GM12878 (cell line): ENCODE results near the gene SNAPC4. TPM values are rescaled to one million over a fixed set of nuclear protein-coding genes. Genes with fewer than 3 reads are reported as not detected.

ENCODE experiments used
- ATAC-seq: fragments of 200-7000 bp; cut with Tn5 transposase; 3 replicates; pipeline ENCODE4 v1.9.1; 2020; ENCODE audit warnings: mild to moderate bottlenecking, moderate library complexity
- BruUV-seq: library from RNA; stranded (reverse); fragments of 400-500 nt; replicated peaks from 2 replicates; lab custom pipeline; 2021; lab: Mats Ljungman, UMichigan
- CTCF ChIA-PET: fragments of 300-600 bp; sonication (Branson Sonifier 250); formaldehyde crosslinking; extraction: SDS; loops from one replicate; lab custom pipeline; 2021; ENCODE audit warnings: inconsistent platforms; lab: Yijun Ruan, JAX
- POLR2A ChIA-PET: fragments of 350-600 bp; formaldehyde crosslinking; extraction: SDS; loops from one replicate; lab custom pipeline; 2021; ENCODE audit warnings: inconsistent platforms; lab: Charles Lee
- RAD21 ChIA-PET: fragments of 300-600 bp; sonication (Branson Sonifier 250); formaldehyde crosslinking; loops from one replicate; lab custom pipeline; 2023; ENCODE audit warnings: antibody characterized with exemption; ENCODE audit not compliant: unreplicated experiment; lab: Charles Lee
- SMC1A ChIA-PET: fragments of 300-600 bp; sonication (Branson Sonifier 250); formaldehyde crosslinking; loops from one replicate; lab custom pipeline; 2023; ENCODE audit not compliant: unreplicated experiment, uncharacterized antibody; lab: Charles Lee
- DNase-seq: peaks from one replicate; pipeline ENCODE4 v3.0.0-alpha.2; 2011; ENCODE audit warnings: low read depth, low spot score
- FAIRE-seq: peaks from 3 replicates; lab custom pipeline; 2011; peaks lifted over from hg19 to GRCh38; lab: Jason Lieb, UNC
- H2AFZ ChIP-seq: 2 replicates; pipeline ENCODE4 v1.6.0; 2011; ENCODE audit warnings: low read depth, low read length, control low read depth; ENCODE audit not compliant: control insufficient read depth
- H3K27ac ChIP-seq: 2 replicates; pipeline ENCODE4 v1.5.1; 2011; ENCODE audit warnings: control low read depth; ENCODE audit not compliant: control insufficient read depth, insufficient read depth
- H3K27me3 ChIP-seq, 2 experiments: replicated peaks in 1 of 2; 2 replicates each; pipeline versions ENCODE4 v1.6.0 to v1.6.1; 2011; ENCODE audit warnings: low read length in 1 of 2; ENCODE audit not compliant: control insufficient read depth in 2 of 2, insufficient read depth in 2 of 2
- H3K36me3 ChIP-seq, 2 experiments: 2 replicates each; pipeline ENCODE4 v1.5.1; 2011; ENCODE audit warnings: low read length in 1 of 2; ENCODE audit not compliant: control insufficient read depth in 2 of 2, insufficient read depth in 2 of 2
- H3K4me1 ChIP-seq: 2 replicates; pipeline ENCODE4 v1.6.1; 2011; ENCODE audit warnings: mild to moderate bottlenecking, low read length, moderate library complexity, mixed read lengths; ENCODE audit not compliant: control insufficient read depth, insufficient read depth
- H3K4me2 ChIP-seq: 2 replicates; pipeline ENCODE4 v1.6.0; 2011; ENCODE audit warnings: control low read depth; ENCODE audit not compliant: control insufficient read depth, insufficient read depth
- H3K4me3 ChIP-seq: fragments of 200-600 bp; sonication (generic); 2 replicates; pipeline ENCODE4 v1.5.1; 2016
- H3K79me2 ChIP-seq: 2 replicates; pipeline ENCODE4 v1.6.0; 2011; ENCODE audit warnings: low read length; ENCODE audit not compliant: control insufficient read depth, insufficient read depth
- H3K9ac ChIP-seq: 2 replicates; pipeline ENCODE4 v1.8.0; 2011; ENCODE audit warnings: low read length, control low read depth, mixed read lengths; ENCODE audit not compliant: control insufficient read depth, insufficient read depth
- H3K9me3 ChIP-seq: replicated peaks from 3 replicates; pipeline ENCODE4 v1.5.1; 2011; ENCODE audit warnings: mild to moderate bottlenecking, low read length; ENCODE audit not compliant: control insufficient read depth, insufficient read depth
- H4K20me1 ChIP-seq: 2 replicates; pipeline ENCODE4 v1.6.0; 2011; ENCODE audit not compliant: control insufficient read depth, insufficient read depth
- POLR2A ChIP-seq: IDR thresholded peaks from 2 replicates; pipeline ENCODE4 v1.6.1; 2011; ENCODE audit warnings: low read depth, mild to moderate bottlenecking, low read length
- ZNF687 ChIP-seq: fragments of 450-650 bp; IDR thresholded peaks from 2 replicates; pipeline ENCODE4 v1.6.1; 2017; ENCODE audit warnings: mild to moderate bottlenecking, moderate library complexity
- WGBS: methylation state at CpG from one replicate; pipeline ENCODE4 v1.1.6; 2016; ENCODE audit warnings: low lambda C conversion rate; ENCODE audit not compliant: insufficient replicate concordance, insufficient coverage; ENCODE audit errors: missing lambda C conversion rate; 5-methylcytosine and 5-hydroxymethylcytosine counted together
- in situ Hi-C: fragments of 300-500 bp; cut with MboI; formaldehyde crosslinking; loops from 9 replicates; pipeline ENCODE4 v1.14.3; 2018; ENCODE audit warnings: mixed read lengths
- intact Hi-C: fragments of 100-400 bp; cut with micrococcal nuclease; formaldehyde crosslinking; loops from one replicate; pipeline ENCODE4 v1.14.2; 2022; ENCODE audit not compliant: unreplicated experiment
- polyA plus RNA-seq, 11 experiments: library from polyadenylated mRNA; depleted of rRNA in 4 of 11; unstranded in 6 of 11; stranded (reverse) in 5 of 11; fragments of >200 nt; fragmentation: Nextera tagmentation in 4 of 11; fragmentation: Illumina TruSeq in 1 of 11; extraction: Ambion mirVana in 4 of 11; extraction: Trizol in 1 of 11; gene quantifications; 1 replicate in 1 of 11; 2 replicates in 10 of 11; pipeline versions ENCODE4 v1.2.1 to v1.2.3, GENCODE V29; 2011 to 2016; ENCODE audit warnings: inconsistent platforms in 2 of 11, missing spikeins in 2 of 11, low read depth in 1 of 11
- total RNA-seq, 4 experiments: library from RNA; depleted of rRNA in 3 of 4; stranded (reverse); fragments of >200 nt in 3 of 4; fragmentation: Illumina TruSeq in 1 of 4; extraction: Trizol in 1 of 4; gene quantifications; 2 replicates each; pipeline versions ENCODE4 v1.2.1 to v1.2.3, GENCODE V29; 2013 to 2021

The SNAPC4 gene
- total and polyA plus RNA-seq, 10 of the 15 experiments (the other 5 are each of a cell fraction or from before 2014, with no cell fraction given): 0.42 to 19.8 (median 7.0) TPM

- no peaks in the 10 kb centered on the region for H3K9me3 ChIP-seq
- peaks cover 38% of the 10 kb centered on the region for H3K4me1 ChIP-seq
- no peak overlapping the region for H3K4me3 ChIP-seq
- peak; percentile 54; the same call in 1 of the 2 replicates for TF ChIP-seq POLR2A
- no peak for TF ChIP-seq ZNF687
- no peak overlapping the region for H3K27ac ChIP-seq
- H3K9ac ChIP-seq: no peak overlapping the region
- DNase-seq: no peak
- POLR2A ChIA-PET: interaction anchor here (1.1 to 2.4 kb wide), 3 partner anchors 8 to 39 kb away, joined by 3 to 11 read pairs (median 3); partner anchors contain the start of genes ENTR1 and PMPCA
- ATAC-seq: no peak
- H4K20me1 ChIP-seq: no peaks in the 10 kb centered on the region
- intact Hi-C loops (no loop called here), in situ Hi-C loops (no loop called here)
- SMC1A ChIA-PET: interaction anchor here (1.1 kb wide), 1 partner anchor 8 kb away, joined by 4 read pairs; the partner anchor contains the start of gene ENTR1
- RAD21 ChIA-PET: interaction anchor here (0.6 to 1.7 kb wide), 3 partner anchors 8 to 233 kb away, joined by 3 to 6 read pairs (median 3); partner anchors contain the start of gene DNLZ
- peaks cover 7 to 19% of the 10 kb centered on the region in 2 experiments; a peak in 3 of 4 replicates for H3K36me3 ChIP-seq
- 93% methylated on average over 18 of the region's 18 CpGs for WGBS
- BruUV-seq: no TSS peak
- CTCF ChIA-PET: interaction anchor here (0.5 to 2.5 kb wide), 10 partner anchors 8 to 311 kb away, joined by 3 to 21 read pairs (median 4); partner anchors contain the start of genes DNLZ, ENTR1 and PMPCA
- H3K27me3 ChIP-seq: no peaks in the 10 kb centered on the region
- FAIRE-seq: no peak
- no peak overlapping the region for H2AFZ ChIP-seq
- H3K79me2 ChIP-seq: peaks cover 28% of the 10 kb centered on the region
- no peak overlapping the region for H3K4me2 ChIP-seq
Measured at GRCh38 chr9:136401173-136401922, 1.4 kb upstream of the SNAPC4 start.
